ENCODE data around the gene CTNNBL1. TPM values are rescaled to one million over a fixed set of nuclear protein-coding genes. Genes with fewer than 3 reads are reported as not detected.

The CTNNBL1 gene
- total and polyA plus RNA-seq, 4 donors: 27.7 to 41.9 (median 38.2) TPM

DNA sequence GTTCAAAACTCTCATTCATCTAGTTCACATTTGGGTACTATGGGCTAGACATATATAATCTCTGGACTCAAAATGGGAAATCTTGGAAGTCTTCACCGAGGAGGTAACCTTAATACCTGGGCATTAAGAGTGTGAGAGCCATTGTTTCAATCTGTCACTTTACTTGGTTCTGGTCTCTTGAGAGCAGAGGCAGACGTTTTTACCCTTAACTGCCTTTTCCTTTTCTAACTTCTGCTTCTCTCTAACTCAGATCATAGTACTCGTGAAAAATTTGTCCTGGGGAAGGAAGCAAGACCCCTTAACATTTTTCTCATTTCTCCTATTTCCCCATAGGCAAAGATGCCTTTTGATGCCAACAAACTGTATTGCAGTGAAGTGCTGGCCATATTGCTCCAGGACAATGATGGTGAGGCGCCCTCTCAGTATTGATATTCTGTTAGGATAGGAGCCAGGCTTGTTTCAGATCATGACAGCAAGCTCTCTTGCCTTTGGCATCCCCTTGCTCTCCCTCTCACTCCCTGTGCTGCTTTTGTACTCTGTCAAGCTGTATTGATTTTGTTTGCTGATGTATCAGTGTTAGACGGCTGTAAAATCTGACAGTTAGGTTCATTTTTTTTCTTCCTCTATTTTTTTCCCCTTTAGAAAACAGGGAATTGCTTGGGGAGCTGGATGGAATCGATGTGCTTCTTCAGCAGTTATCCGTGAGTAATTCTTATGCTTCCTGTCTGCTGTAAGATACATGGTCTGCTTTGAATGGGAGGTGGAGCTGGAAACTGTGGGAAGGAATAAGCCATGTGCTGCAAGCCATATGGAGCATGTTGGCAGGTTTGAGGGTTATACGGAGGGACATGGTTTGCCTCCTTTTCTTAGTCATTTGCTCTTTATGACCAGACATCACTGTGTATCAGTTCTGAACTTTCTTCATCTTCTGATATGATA lies 83.5 kb downstream of the CTNNBL1 start:
- peak in 2 of 6 donors; percentile 82 to 93 for DNase-seq (ENCODE audit: low read depth in 4 of 6, low spot score in 6 of 6)
- H3K27ac ChIP-seq (ENCODE audit: low read depth, low read length): no peak overlapping the region
- no peaks in the 10 kb centered on the region for H3K27me3 ChIP-seq (ENCODE audit: control insufficient read depth, insufficient read depth, low read length)
- H3K36me3 ChIP-seq (ENCODE audit: control insufficient read depth, insufficient read depth, low read length): no peaks in the 10 kb centered on the region
- no peaks in the 10 kb centered on the region for H3K9me3 ChIP-seq (ENCODE audit: control insufficient read depth, insufficient read depth, low read length)
- H3K4me1 ChIP-seq (ENCODE audit: control insufficient read depth, insufficient read depth, low read length): no peaks in the 10 kb centered on the region
- H3K4me3 ChIP-seq (ENCODE audit: low read depth, low read length): no peak overlapping the region
- whole genome bisulfite sequencing (ENCODE audit: insufficient coverage): 33% methylated on average over 3 of the region's 8 CpGs

DNA sequence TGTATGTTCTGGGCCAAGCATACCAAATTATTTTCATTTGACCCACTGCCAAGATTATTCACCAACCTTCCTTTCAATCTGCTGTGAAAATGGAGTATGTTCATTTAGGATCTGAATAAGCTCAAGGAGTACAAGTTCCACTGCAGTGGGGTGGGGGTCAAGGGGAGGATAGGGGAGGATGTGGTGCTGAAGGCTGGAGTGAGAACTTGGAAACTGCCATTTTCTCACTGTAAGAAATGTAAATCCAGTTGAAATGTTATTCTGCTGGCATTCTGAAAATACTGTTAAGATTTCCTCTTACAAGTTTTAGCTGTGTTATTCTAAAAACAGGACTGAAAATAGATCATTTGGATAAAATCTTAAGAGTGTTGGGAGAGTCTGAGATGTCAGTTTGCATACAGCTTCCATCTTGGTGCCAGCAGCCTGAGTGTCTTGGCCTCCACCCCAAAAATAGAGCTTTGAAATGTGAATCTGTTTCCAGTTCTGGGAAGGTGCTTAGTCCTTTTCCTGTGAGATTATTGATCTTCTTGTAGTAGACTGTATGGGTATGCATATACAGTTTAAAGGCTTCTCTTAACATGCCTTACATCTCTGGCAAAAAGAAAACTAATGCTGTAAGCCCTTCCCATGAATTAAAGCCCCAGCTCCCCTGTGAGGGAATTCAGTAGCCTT lies 84.3 kb downstream of the CTNNBL1 start:
- DNase-seq (ENCODE audit: low read depth in 4 of 6, low spot score in 6 of 6): peak in 1 of 6 donors; percentile 90
- H3K27ac ChIP-seq (ENCODE audit: low read depth, low read length): no peak overlapping the region
- no peak overlapping the region for H3K4me3 ChIP-seq (ENCODE audit: low read depth, low read length)
- no peaks in the 10 kb centered on the region for H3K36me3 ChIP-seq (ENCODE audit: control insufficient read depth, insufficient read depth, low read length)
- no peaks in the 10 kb centered on the region for H3K4me1 ChIP-seq (ENCODE audit: control insufficient read depth, insufficient read depth, low read length)
- no peaks in the 10 kb centered on the region for H3K9me3 ChIP-seq (ENCODE audit: control insufficient read depth, insufficient read depth, low read length)
- no peaks in the 10 kb centered on the region for H3K27me3 ChIP-seq (ENCODE audit: control insufficient read depth, insufficient read depth, low read length)

DNA sequence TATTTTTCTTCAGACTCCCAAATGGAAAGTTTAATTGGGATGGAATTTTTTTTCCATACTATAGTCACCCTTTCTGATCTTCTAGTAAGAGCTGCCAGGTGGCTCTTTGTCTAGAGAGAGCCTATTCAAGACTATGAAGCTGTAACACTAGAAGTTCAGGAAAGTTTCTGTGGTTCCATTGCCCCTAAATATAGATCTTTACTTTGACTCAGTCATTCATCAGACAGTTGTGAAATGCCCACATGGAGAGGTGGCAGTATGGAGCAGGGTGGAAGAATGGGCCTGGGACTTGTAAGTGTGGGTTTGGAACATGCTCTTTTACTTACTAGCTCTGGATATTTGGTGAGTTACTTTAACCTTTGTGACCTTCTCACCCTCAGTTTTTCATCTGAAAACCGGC lies 87.8 kb downstream of the CTNNBL1 start:
- no peaks in the 10 kb centered on the region for H3K4me1 ChIP-seq (ENCODE audit: control insufficient read depth, insufficient read depth, low read length)
- H3K36me3 ChIP-seq (ENCODE audit: control insufficient read depth, insufficient read depth, low read length): no peaks in the 10 kb centered on the region
- no peak for DNase-seq (ENCODE audit: low read depth in 4 of 6, low spot score in 6 of 6)
- no CpG with 5 or more reads among the region's 1 CpG for WGBS (ENCODE audit: insufficient coverage)
- no peaks in the 10 kb centered on the region for H3K27me3 ChIP-seq (ENCODE audit: control insufficient read depth, insufficient read depth, low read length)
- H3K27ac ChIP-seq (ENCODE audit: low read depth, low read length): no peak overlapping the region
- H3K9me3 ChIP-seq (ENCODE audit: control insufficient read depth, insufficient read depth, low read length): no peaks in the 10 kb centered on the region
- H3K4me3 ChIP-seq (ENCODE audit: low read depth, low read length): no peak overlapping the region

DNA sequence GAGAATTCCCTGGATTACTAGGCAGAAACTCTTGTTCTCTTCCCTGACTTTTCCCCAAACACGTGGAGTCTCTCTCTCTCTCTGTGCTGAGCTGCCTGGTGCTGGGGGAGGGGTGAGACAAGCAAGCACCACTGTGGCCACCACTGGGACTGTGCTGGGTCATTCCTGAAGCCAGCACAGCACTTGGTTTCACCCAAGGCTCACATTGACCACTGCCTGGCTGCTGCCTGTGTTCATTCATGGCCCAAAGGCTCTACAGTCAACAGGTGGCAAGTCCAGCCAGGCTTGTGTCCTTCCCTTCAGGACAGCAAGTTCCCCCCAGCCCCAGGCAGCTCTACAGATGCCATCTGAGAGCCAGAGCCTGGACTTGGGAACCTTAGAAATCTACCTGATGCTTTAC lies 92.2 kb downstream of the CTNNBL1 start:
- no peak overlapping the region for H3K27ac ChIP-seq (ENCODE audit: low read depth, low read length)
- no peaks in the 10 kb centered on the region for H3K36me3 ChIP-seq (ENCODE audit: control insufficient read depth, insufficient read depth, low read length)
- no peak overlapping the region for H3K4me3 ChIP-seq (ENCODE audit: low read depth, low read length)
- DNase-seq (ENCODE audit: low read depth in 4 of 6, low spot score in 6 of 6): no peak
- 50% methylated on average over 1 of the region's 1 CpG for WGBS (ENCODE audit: insufficient coverage)
- no peaks in the 10 kb centered on the region for H3K4me1 ChIP-seq (ENCODE audit: control insufficient read depth, insufficient read depth, low read length)
- H3K27me3 ChIP-seq (ENCODE audit: control insufficient read depth, insufficient read depth, low read length): no peaks in the 10 kb centered on the region
- no peaks in the 10 kb centered on the region for H3K9me3 ChIP-seq (ENCODE audit: control insufficient read depth, insufficient read depth, low read length)

DNA sequence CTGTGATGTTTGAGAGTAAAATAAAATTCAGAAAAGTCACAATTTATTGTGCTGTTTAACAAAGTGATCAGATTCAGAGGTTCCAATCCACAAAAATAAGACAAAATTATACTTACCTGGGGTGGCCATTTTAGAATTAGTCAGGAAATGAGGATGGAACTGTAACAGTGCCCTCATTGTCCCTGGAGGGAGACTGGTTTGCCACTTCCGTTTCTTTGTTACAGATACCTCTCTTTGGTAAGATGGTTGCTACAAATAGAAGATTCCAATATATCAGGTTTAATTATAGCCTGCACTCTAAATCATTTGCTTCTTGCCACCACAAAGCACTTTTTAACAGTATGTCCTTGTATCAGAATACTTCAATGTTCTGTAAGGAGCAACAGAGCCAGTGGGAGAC lies 95.6 kb downstream of the CTNNBL1 start:
- no CpG with 5 or more reads among the region's 1 CpG for WGBS (ENCODE audit: insufficient coverage)
- DNase-seq (ENCODE audit: low read depth in 4 of 6, low spot score in 6 of 6): no peak
- Histone ChIP-seq H3K9me3 (ENCODE audit: control insufficient read depth, insufficient read depth, low read length) (no peaks in the 10 kb centered on the region), H3K4me3 (ENCODE audit: low read depth, low read length) (no peak overlapping the region), H3K27me3 (ENCODE audit: control insufficient read depth, insufficient read depth, low read length) (no peaks in the 10 kb centered on the region), H3K4me1 (ENCODE audit: control insufficient read depth, insufficient read depth, low read length) (no peaks in the 10 kb centered on the region), H3K36me3 (ENCODE audit: control insufficient read depth, insufficient read depth, low read length) (no peaks in the 10 kb centered on the region), H3K27ac (ENCODE audit: low read depth, low read length) (no peak overlapping the region)

DNA sequence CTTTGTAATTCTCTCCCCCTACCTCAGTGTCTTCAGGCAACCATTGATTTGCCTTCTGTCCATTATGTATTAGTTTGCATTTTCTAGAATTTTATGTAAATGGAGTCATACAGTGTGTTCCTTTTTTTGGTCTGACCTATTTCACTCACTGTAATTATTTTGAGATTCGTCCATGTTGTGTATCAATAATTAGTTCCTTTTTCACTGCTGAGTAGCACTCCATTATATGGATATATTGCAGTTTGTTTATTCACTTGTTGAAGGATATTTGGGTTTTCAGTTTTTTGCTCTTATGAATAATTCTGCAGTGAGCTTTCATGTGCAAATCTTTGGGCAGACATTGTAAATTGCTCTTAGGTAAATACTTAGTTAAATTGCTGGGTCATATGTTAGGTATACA lies 97.1 kb downstream of the CTNNBL1 start:
- Histone ChIP-seq H3K4me1 (ENCODE audit: control insufficient read depth, insufficient read depth, low read length) (no peaks in the 10 kb centered on the region), H3K27me3 (ENCODE audit: control insufficient read depth, insufficient read depth, low read length) (no peaks in the 10 kb centered on the region), H3K4me3 (ENCODE audit: low read depth, low read length) (no peak overlapping the region), H3K27ac (ENCODE audit: low read depth, low read length) (no peak overlapping the region), H3K9me3 (ENCODE audit: control insufficient read depth, insufficient read depth, low read length) (no peaks in the 10 kb centered on the region), H3K36me3 (ENCODE audit: control insufficient read depth, insufficient read depth, low read length) (no peaks in the 10 kb centered on the region)
- no peak for DNase-seq (ENCODE audit: low read depth in 4 of 6, low spot score in 6 of 6)
- WGBS (ENCODE audit: insufficient coverage): no CpG with 5 or more reads among the region's 1 CpG

DNA sequence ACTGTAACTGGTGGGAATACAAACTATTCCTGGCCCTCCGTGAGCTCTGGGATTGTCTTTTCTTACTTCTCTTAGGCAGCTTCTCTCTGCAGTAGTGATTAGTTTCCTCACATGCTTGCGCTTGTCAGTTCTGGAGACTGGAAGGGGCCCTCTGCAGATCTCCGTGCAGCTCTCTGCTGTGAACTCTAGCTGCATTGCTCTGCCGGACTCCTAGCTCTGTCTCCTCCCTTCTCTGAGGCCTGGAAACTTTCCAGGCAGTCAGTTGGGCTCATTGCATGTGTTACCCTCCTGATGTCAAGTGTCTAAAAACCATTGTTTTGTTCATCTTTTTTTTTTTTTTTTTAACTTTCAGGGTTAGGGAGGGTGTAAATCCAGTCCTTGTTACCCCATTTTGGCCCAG lies 102.3 kb downstream of the CTNNBL1 start:
- no peaks in the 10 kb centered on the region for H3K27me3 ChIP-seq (ENCODE audit: control insufficient read depth, insufficient read depth, low read length)
- H3K4me1 ChIP-seq (ENCODE audit: control insufficient read depth, insufficient read depth, low read length): no peaks in the 10 kb centered on the region
- peaks cover 4% of the 10 kb centered on the region for H3K36me3 ChIP-seq (ENCODE audit: control insufficient read depth, insufficient read depth, low read length)
- H3K4me3 ChIP-seq (ENCODE audit: low read depth, low read length): no peak overlapping the region
- H3K9me3 ChIP-seq (ENCODE audit: control insufficient read depth, insufficient read depth, low read length): no peaks in the 10 kb centered on the region
- WGBS (ENCODE audit: insufficient coverage): 50% methylated on average over 4 of the region's 4 CpGs
- peak in 1 of 6 donors; percentile 39 for DNase-seq (ENCODE audit: low read depth in 4 of 6, low spot score in 6 of 6)
- H3K27ac ChIP-seq (ENCODE audit: low read depth, low read length): no peak overlapping the region

DNA sequence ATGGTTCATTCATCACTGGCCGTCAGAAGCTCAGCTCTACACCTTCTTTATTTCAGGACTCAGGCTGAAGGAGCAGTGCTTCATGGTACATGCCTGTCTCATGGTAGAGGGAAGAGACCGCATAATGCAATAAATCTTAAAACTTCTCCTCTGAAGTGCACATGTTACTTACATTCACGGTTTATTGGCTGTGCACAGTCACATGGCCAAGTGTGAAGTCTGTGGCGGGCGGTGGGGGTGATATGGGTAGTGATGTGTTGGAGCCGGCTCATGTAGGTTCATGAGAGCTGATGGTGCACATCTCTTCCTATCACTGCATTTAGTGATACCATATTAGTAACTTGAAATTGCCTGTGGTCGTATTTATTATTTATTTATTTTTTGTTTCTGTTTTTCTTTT lies 102.9 kb downstream of the CTNNBL1 start:
- Histone ChIP-seq H3K27ac (ENCODE audit: low read depth, low read length) (no peak overlapping the region), H3K27me3 (ENCODE audit: control insufficient read depth, insufficient read depth, low read length) (no peaks in the 10 kb centered on the region), H3K9me3 (ENCODE audit: control insufficient read depth, insufficient read depth, low read length) (no peaks in the 10 kb centered on the region), H3K36me3 (ENCODE audit: control insufficient read depth, insufficient read depth, low read length) (peaks cover 4% of the 10 kb centered on the region), H3K4me1 (ENCODE audit: control insufficient read depth, insufficient read depth, low read length) (no peaks in the 10 kb centered on the region), H3K4me3 (ENCODE audit: low read depth, low read length) (no peak overlapping the region)
- WGBS (ENCODE audit: insufficient coverage): 88% methylated on average over 1 of the region's 7 CpGs
- no peak for DNase-seq (ENCODE audit: low read depth in 4 of 6, low spot score in 6 of 6)

DNA sequence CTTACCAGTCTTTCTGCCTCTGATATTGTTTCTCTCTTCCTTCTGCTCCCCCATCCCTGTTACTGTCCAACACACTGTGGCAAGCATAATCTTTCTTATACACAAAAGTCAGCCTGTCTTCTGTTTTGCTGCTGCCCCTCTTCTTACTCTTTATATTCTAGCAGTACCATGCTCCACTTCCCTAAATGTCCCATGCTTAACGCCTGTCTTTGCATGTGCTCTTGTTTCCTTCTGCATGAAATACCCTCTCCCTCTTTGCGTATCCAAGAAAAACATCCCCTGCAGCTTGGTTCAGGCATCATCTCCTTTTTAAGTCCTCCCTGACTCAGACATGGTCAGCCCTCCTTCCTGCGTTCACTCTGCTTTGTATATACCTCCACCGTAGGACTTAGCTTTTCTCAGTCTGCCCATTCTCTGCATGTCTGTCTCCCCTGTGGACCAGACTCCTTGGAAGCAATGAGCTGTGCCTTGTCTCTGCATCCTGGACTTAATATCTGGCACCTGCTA lies 103.9 kb downstream of the CTNNBL1 start:
- Histone ChIP-seq H3K27me3 (ENCODE audit: control insufficient read depth, insufficient read depth, low read length) (no peaks in the 10 kb centered on the region), H3K27ac (ENCODE audit: low read depth, low read length) (no peak overlapping the region), H3K9me3 (ENCODE audit: control insufficient read depth, insufficient read depth, low read length) (no peaks in the 10 kb centered on the region), H3K4me1 (ENCODE audit: control insufficient read depth, insufficient read depth, low read length) (no peaks in the 10 kb centered on the region), H3K36me3 (ENCODE audit: control insufficient read depth, insufficient read depth, low read length) (peaks cover 4% of the 10 kb centered on the region), H3K4me3 (ENCODE audit: low read depth, low read length) (no peak overlapping the region)
- 69% methylated on average over 4 of the region's 4 CpGs for WGBS (ENCODE audit: insufficient coverage)
- DNase-seq (ENCODE audit: low read depth in 4 of 6, low spot score in 6 of 6): peak in 1 of 6 donors; percentile 79

Measured in spinal cord (tissue), 10 donors.